Calu3 (cell line): ENCODE measurements around the gene SUMF1. TPM values are rescaled to one million over a fixed set of nuclear protein-coding genes. Genes with fewer than 3 reads are reported as not detected.

Experiments
- BruUV-seq: library from RNA; stranded (reverse); fragments of 400-500 nt; replicated peaks from 2 replicates; lab custom pipeline; 2021; lab: Mats Ljungman, UMichigan
- CTCF ChIA-PET: fragments of 300-600 bp; sonication (Branson Sonifier 250); formaldehyde crosslinking; loops from one replicate; lab custom pipeline; 2022; ENCODE audit warnings: antibody characterized with exemption; lab: Charles Lee
- DNase-seq: peaks from one replicate; pipeline ENCODE4 v3.0.0; 2022
- H3K27ac Mint-ChIP-seq: one replicate; pipeline ENCODE4 v1.8.0; 2022; ENCODE audit warnings: mixed read lengths; ENCODE audit not compliant: unreplicated experiment
- H3K27me3 Mint-ChIP-seq: one replicate; pipeline ENCODE4 v1.8.0; 2022; ENCODE audit warnings: mixed read lengths; ENCODE audit not compliant: unreplicated experiment
- H3K36me3 Mint-ChIP-seq: one replicate; pipeline ENCODE4 v1.8.0; 2022; ENCODE audit warnings: mild to moderate bottlenecking, moderate library complexity, mixed read lengths; ENCODE audit not compliant: insufficient read depth, unreplicated experiment
- H3K4me1 Mint-ChIP-seq: one replicate; pipeline ENCODE4 v1.8.0; 2022; ENCODE audit warnings: mild to moderate bottlenecking, low read depth, mixed read lengths; ENCODE audit not compliant: unreplicated experiment
- H3K4me3 Mint-ChIP-seq: one replicate; pipeline ENCODE4 v1.8.0; 2022; ENCODE audit warnings: mild to moderate bottlenecking, low read depth, moderate library complexity, mixed read lengths; ENCODE audit not compliant: unreplicated experiment
- H3K9me3 Mint-ChIP-seq: one replicate; pipeline ENCODE4 v1.8.0; 2022; ENCODE audit warnings: low read depth, mixed read lengths; ENCODE audit not compliant: unreplicated experiment
- CTCF ChIP-seq: fragments of 200-600 bp; IDR thresholded peaks from one replicate; pipeline ENCODE4 v1.8.0; 2022; ENCODE audit warnings: antibody characterized with exemption; ENCODE audit not compliant: unreplicated experiment
- intact Hi-C: fragments of 100-400 bp; cut with micrococcal nuclease; formaldehyde crosslinking; loops from one replicate; pipeline ENCODE4 v1.10.0; 2022; ENCODE audit not compliant: unreplicated experiment
- total RNA-seq: library from RNA; stranded (reverse); gene quantifications from 2 replicates; pipeline ENCODE4 v1.2.3, GENCODE V29; 2022

The SUMF1 gene
- total RNA-seq, 1 experiment from 2014 or later = 31.8 TPM

DNA sequence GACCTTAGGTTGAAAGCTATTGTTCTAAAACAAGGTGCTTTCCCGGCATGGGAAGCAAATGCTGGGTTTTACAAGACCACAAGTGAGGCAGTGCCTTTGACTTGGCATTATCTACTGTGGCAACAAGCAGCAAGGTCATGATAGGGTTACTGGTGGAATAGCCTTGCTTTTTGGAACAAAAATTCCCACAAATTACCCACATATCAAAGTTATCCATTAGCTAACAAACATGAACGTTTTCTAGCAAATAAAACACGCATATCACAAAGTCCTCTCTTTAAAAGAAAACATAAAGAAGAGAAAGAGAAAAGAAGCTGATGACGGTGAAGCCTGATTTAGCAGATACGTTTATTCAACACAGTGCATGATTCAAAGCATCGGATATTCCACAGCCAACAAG lies 106.3 kb downstream of the SUMF1 start:
- DNase-seq = no peak
- BruUV-seq = no TSS peak
- Mint-ChIP-seq H3K9me3 (no peaks in the 10 kb centered on the region), H3K27me3 (no peaks in the 10 kb centered on the region), H3K4me3 (no peak overlapping the region), H3K4me1 (peaks cover 3% of the 10 kb centered on the region), H3K27ac (no peak overlapping the region), H3K36me3 (no peaks in the 10 kb centered on the region)
- intact Hi-C loops = no loop called here
- TF ChIP-seq CTCF = no peak
- CTCF ChIA-PET = no interaction called here

DNA sequence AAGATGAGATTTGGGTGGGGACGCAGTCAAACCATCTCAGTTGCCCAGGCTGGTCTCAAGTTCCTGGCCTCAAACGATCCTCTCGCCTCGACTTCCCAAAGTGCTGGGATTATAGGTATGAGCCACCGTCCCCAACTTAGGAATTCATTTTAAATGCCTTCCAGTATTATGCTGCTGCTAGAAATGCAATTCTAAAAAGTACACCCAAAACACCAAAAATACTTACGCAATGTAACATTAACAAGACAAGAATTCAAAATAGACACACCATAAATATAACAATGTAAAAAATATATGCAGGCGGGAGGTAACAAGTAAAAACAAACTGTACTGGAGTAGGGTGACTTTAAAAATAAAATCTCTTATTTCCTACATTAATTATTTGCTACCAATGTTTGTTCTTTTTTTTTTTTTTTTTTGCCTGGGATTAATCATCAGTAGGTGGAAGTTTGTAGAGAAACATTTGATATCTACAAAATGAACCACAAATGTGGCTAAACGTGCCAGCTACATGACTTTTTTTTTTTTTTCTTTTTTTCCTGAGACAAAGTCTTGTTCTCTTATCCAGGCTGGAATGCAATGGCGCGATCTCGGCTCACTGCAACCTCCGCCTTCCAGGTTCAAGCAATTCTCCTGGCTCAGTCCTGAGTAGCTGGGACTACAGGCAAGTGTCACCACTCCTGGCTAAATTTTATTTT lies 107.1 kb downstream of the SUMF1 start:
- Mint-ChIP-seq H3K27ac (no peak overlapping the region), H3K4me3 (no peak overlapping the region), H3K27me3 (no peaks in the 10 kb centered on the region), H3K9me3 (no peaks in the 10 kb centered on the region), H3K4me1 (peaks cover 10% of the 10 kb centered on the region), H3K36me3 (no peaks in the 10 kb centered on the region)
- CTCF ChIA-PET = no interaction called here
- no peak for TF ChIP-seq CTCF
- DNase-seq = no peak
- BruUV-seq = no TSS peak
- intact Hi-C loops = loop anchor here (5.0 kb wide), 1 partner anchor 132 kb away; the partner anchor contains the start of gene ITPR1

GRCh38 chr3:4358273-4358672 lies 108.8 kb downstream of the SUMF1 start:
- no peak for DNase-seq
- no peak overlapping the region for H3K27ac Mint-ChIP-seq
- H3K4me3 Mint-ChIP-seq = no peak overlapping the region
- no peaks in the 10 kb centered on the region for H3K36me3 Mint-ChIP-seq
- BruUV-seq = no TSS peak
- intact Hi-C loops = loop anchor here (5.0 kb wide), 1 partner anchor 134 kb away; the partner anchor contains the start of gene ITPR1
- H3K4me1 Mint-ChIP-seq = peaks cover 10% of the 10 kb centered on the region
- TF ChIP-seq CTCF = no peak
- CTCF ChIA-PET = interaction anchor here (0.7 kb wide), 1 partner anchor 673 kb away, joined by 3 read pairs; no protein-coding TSS in a partner anchor
- no peaks in the 10 kb centered on the region for H3K9me3 Mint-ChIP-seq
- H3K27me3 Mint-ChIP-seq = no peaks in the 10 kb centered on the region

DNA sequence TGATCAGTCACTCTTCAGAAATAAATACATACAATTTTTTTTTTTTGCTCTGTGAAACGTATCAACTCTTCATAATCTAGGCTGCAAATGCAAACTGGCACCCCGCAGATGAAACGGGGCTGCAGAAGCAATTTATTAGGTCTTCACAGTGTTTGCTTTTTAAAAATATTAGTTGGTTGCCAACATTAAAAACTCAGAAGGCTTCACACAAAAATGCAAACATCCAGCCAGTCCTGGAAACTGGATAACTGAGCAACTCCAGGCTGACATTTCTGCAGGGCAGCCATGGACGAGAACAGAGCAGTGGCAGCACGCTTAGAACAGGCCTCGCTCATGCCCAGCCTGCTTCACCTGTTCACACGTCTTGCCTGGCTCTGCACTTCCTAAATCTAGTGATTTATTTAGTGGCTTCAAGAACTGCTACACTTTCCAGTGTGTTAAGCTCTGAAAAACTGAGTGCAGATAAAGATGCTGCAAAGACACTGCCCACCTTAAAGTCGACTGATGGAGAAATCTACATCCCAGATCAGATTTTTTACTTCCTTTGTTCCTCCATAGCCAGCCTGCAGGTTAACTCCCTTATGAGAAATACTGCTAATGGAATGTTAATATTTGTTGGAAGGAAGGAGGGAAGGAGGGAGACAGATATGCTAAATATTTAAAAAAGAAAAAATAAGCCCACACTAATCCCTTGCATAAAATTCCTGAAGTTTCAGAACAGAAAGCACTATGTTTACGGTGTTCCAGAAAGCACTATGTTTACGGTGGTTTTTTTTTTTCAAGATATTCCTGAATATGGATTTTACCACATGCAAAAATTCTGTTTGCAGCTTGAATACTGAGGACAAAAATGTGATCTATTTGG lies 110.3 kb downstream of the SUMF1 start:
- DNase-seq = no peak
- no peaks in the 10 kb centered on the region for H3K9me3 Mint-ChIP-seq
- no peak for TF ChIP-seq CTCF
- H3K27ac Mint-ChIP-seq = no peak overlapping the region
- intact Hi-C loops = loop anchor here (5.0 kb wide), 1 partner anchor 136 kb away; the partner anchor contains the start of gene ITPR1
- no peak overlapping the region for H3K4me3 Mint-ChIP-seq
- peaks cover 10% of the 10 kb centered on the region for H3K4me1 Mint-ChIP-seq
- BruUV-seq = no TSS peak
- H3K36me3 Mint-ChIP-seq = no peaks in the 10 kb centered on the region
- H3K27me3 Mint-ChIP-seq = no peaks in the 10 kb centered on the region
- CTCF ChIA-PET = no interaction called here
